Measurements from ENCODE around the gene CCT2.

Gene CCT2

GRCh38 chr12:69556383-69556782, 28.9 kb upstream of the CCT2 start:
- POLR2A ChIA-PET, result no interaction called here
- no peak for TF ChIP-seq SP1 (IDR thresholded peaks at IDR 0.05)
- TF ChIP-seq ZNF384 (IDR thresholded peaks at IDR 0.05), result no peak
- TF ChIP-seq FOXK2 (IDR thresholded peaks at IDR 0.05), result no peak
- no peak for DNase-seq (ENCODE audit: extremely low spot score)
- CTCF ChIA-PET, result no interaction called here

- POLR2A ChIA-PET, result no interaction called here
- CTCF ChIA-PET, result interaction anchor here (1.0 kb wide), 1 partner anchor 8 kb away, joined by 3 read pairs; no protein-coding TSS in a partner anchor
Measured at GRCh38 chr12:69563166-69563762, 22.0 kb upstream of the CCT2 start.

GRCh38 chr12:69566603-69567002, 18.7 kb upstream of the CCT2 start:
- CTCF ChIA-PET, result no interaction called here
- no peak for DNase-seq (ENCODE audit: extremely low spot score)
- TF ChIP-seq L3MBTL2 (conservative IDR thresholded peaks at IDR 0.05) (no peak), FOXA1 (IDR thresholded peaks at IDR 0.05) (no peak), ZNF384 (IDR thresholded peaks at IDR 0.05) (no peak), HDGF (IDR thresholded peaks at IDR 0.05; ENCODE audit: borderline replicate concordance) (no peak), NFRKB (IDR thresholded peaks at IDR 0.05) (no peak), SUZ12 (IDR thresholded peaks at IDR 0.05) (no peak), TARDBP (IDR thresholded peaks at IDR 0.05) (no peak), BHLHE40 (IDR thresholded peaks at IDR 0.05; ENCODE audit: borderline replicate concordance) (no peak)
- POLR2A ChIA-PET, result interaction anchor here (1.3 kb wide), 1 partner anchor 19 kb away, joined by 4 read pairs; the partner anchor contains the start of gene CCT2

More at GRCh38 chr12:69563166-69563762, 22.0 kb upstream of the CCT2 start:
- TF ChIP-seq L3MBTL2 (conservative IDR thresholded peaks at IDR 0.05), result no peak
- TF ChIP-seq SUZ12 (IDR thresholded peaks at IDR 0.05), result no peak
- TF ChIP-seq FOXM1 (IDR thresholded peaks at IDR 0.05; ENCODE audit: borderline replicate concordance), result no peak
- TF ChIP-seq ZNF384 (IDR thresholded peaks at IDR 0.05), result no peak
- no peak for TF ChIP-seq ELF4 (IDR thresholded peaks at IDR 0.05)
- TF ChIP-seq NFRKB (IDR thresholded peaks at IDR 0.05), result no peak
- no peak for TF ChIP-seq TARDBP (IDR thresholded peaks at IDR 0.05)
- no peak for TF ChIP-seq BHLHE40 (IDR thresholded peaks at IDR 0.05; ENCODE audit: borderline replicate concordance)
- TF ChIP-seq SP1 (IDR thresholded peaks at IDR 0.05), result no peak
- TF ChIP-seq ARNT (IDR thresholded peaks at IDR 0.05), result no peak
- no peak for TF ChIP-seq CTBP1 (IDR thresholded peaks at IDR 0.05; ENCODE audit: borderline replicate concordance)
- TF ChIP-seq LEF1 (IDR thresholded peaks at IDR 0.05; ENCODE audit: borderline replicate concordance), result no peak
- TF ChIP-seq, protein P1, sequence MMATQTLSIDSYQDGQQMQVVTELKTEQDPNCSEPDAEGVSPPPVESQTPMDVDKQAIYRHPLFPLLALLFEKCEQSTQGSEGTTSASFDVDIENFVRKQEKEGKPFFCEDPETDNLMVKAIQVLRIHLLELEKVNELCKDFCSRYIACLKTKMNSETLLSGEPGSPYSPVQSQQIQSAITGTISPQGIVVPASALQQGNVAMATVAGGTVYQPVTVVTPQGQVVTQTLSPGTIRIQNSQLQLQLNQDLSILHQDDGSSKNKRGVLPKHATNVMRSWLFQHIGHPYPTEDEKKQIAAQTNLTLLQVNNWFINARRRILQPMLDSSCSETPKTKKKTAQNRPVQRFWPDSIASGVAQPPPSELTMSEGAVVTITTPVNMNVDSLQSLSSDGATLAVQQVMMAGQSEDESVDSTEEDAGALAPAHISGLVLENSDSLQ (IDR thresholded peaks at IDR 0.05), result no peak
- TF ChIP-seq HDGF (IDR thresholded peaks at IDR 0.05; ENCODE audit: borderline replicate concordance), result no peak
- no peak for TF ChIP-seq FOXA1 (IDR thresholded peaks at IDR 0.05)
- TF ChIP-seq FOXK2 (IDR thresholded peaks at IDR 0.05), result no peak
- DNase-seq (ENCODE audit: extremely low spot score), result no peak

- CTCF ChIA-PET, result no interaction called here
- TF ChIP-seq FOXM1 (IDR thresholded peaks at IDR 0.05; ENCODE audit: borderline replicate concordance) (no peak), FOXK2 (IDR thresholded peaks at IDR 0.05) (no peak), BHLHE40 (IDR thresholded peaks at IDR 0.05; ENCODE audit: borderline replicate concordance) (no peak), L3MBTL2 (conservative IDR thresholded peaks at IDR 0.05) (no peak), TARDBP (IDR thresholded peaks at IDR 0.05) (no peak), SUZ12 (IDR thresholded peaks at IDR 0.05) (no peak), FOXA1 (IDR thresholded peaks at IDR 0.05) (no peak), ARNT (IDR thresholded peaks at IDR 0.05) (no peak), HDGF (IDR thresholded peaks at IDR 0.05; ENCODE audit: borderline replicate concordance) (no peak), ELF4 (IDR thresholded peaks at IDR 0.05) (no peak), LEF1 (IDR thresholded peaks at IDR 0.05; ENCODE audit: borderline replicate concordance) (no peak), ZNF384 (IDR thresholded peaks at IDR 0.05) (no peak), SP1 (IDR thresholded peaks at IDR 0.05) (no peak), CTBP1 (IDR thresholded peaks at IDR 0.05; ENCODE audit: borderline replicate concordance) (no peak), NFRKB (IDR thresholded peaks at IDR 0.05) (no peak)
- TF ChIP-seq, protein P1 (IDR thresholded peaks at IDR 0.05), result no peak
- no peak for DNase-seq (ENCODE audit: extremely low spot score)
- POLR2A ChIA-PET, result interaction anchor here (1.1 kb wide), 1 partner anchor 99 kb away, joined by 5 read pairs; the partner anchor contains the start of gene FRS2
Measured at GRCh38 chr12:69569236-69569635, 16.0 kb upstream of the CCT2 start.

DNA sequence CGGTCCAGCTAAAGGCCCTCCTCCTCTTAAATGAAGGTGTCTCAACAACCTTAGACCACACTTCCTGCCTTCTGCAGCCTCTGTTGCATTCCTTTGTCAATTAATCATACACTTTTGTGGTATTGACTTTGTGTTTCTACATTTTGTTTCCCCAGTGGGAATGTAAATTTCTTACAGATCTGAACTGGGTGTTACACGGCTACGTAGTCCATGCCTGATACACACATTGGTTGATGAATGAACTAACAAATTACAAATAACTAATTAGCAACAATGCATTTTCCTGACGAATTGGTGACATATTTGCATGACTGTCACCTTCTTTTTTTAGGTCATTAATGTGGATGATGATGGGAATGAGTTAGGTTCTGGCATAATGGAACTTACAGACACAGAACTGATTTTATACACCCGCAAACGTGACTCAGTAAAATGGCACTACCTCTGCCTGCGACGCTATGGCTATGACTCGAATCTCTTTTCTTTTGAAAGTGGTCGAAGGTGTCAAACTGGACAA, 15.2 kb upstream of the CCT2 start:
- no peak for DNase-seq (ENCODE audit: extremely low spot score)
- ChIA-PET POLR2A (interaction anchor here (1.1 kb wide), 1 partner anchor 100 kb away, joined by 5 read pairs; the partner anchor contains the start of gene FRS2), CTCF (interaction anchor here (1.0 to 1.7 kb wide), 4 partner anchors 15 to 95 kb away, joined by 3 to 8 read pairs (median 3); no protein-coding TSS in a partner anchor)
- TF ChIP-seq FOXM1 (IDR thresholded peaks at IDR 0.05; ENCODE audit: borderline replicate concordance) (no peak), FOXA1 (IDR thresholded peaks at IDR 0.05) (no peak), ARNT (IDR thresholded peaks at IDR 0.05) (no peak), L3MBTL2 (conservative IDR thresholded peaks at IDR 0.05) (no peak), HDGF (IDR thresholded peaks at IDR 0.05; ENCODE audit: borderline replicate concordance) (no peak), SP1 (IDR thresholded peaks at IDR 0.05) (no peak), FOXK2 (IDR thresholded peaks at IDR 0.05) (no peak), SUZ12 (IDR thresholded peaks at IDR 0.05) (no peak), BHLHE40 (IDR thresholded peaks at IDR 0.05; ENCODE audit: borderline replicate concordance) (no peak), ZNF384 (IDR thresholded peaks at IDR 0.05) (no peak), TARDBP (IDR thresholded peaks at IDR 0.05) (no peak), LEF1 (IDR thresholded peaks at IDR 0.05; ENCODE audit: borderline replicate concordance) (no peak), ELF4 (IDR thresholded peaks at IDR 0.05) (no peak)
- TF ChIP-seq, protein P1 (IDR thresholded peaks at IDR 0.05), result no peak
